Choroid plexus epithelial cell (primary cell): ENCODE data around the gene CLNS1A.

Experiments
- DNase-seq: peaks from one replicate; pipeline ENCODE4 v3.0.0-alpha.2; 2010; ENCODE audit warnings: low read depth
- H3K4me3 ChIP-seq: 2 replicates; pipeline ENCODE4 v1.5.1; 2011; ENCODE audit warnings: low read depth, mild to moderate bottlenecking, control low read depth, low read length, moderate library complexity
- TF ChIP-seq, protein P1 (sequence below): conservative IDR thresholded peaks from 2 replicates; pipeline ENCODE4 v1.5.1; 2011; ENCODE audit warnings: low read depth, mild to moderate bottlenecking, control low read depth, inconsistent platforms, low read length, moderate library complexity

Gene CLNS1A

DNA sequence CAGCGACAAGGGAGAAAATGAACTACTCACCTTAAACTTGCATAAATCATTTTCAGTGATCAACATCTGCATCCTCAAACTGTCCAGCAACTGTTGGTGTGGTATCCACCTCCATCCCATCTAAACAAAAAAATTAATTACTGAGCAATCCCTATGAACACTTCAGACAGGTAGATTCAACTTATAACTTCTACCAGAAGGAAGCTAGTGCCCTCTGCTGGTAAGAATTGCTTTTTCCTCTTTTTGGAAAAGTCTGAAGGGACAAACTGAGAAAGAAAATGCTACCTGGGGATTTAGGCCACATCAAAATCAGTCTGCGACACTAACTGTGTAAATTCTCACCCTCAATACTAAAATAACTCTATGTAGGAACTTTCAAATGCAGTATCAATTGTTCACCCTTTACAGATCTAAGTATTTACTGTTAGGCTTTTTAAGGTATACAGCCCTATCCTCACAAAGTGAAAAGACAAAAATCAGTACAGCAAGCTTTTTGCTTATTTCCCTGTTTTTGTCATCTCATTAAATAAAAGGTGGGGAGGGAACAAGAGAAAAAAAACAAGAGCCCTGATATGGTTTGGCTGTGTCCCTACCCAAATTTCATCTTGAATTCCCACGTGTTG is 17.9 kb downstream of the CLNS1A start:
- TF ChIP-seq, protein P1, sequence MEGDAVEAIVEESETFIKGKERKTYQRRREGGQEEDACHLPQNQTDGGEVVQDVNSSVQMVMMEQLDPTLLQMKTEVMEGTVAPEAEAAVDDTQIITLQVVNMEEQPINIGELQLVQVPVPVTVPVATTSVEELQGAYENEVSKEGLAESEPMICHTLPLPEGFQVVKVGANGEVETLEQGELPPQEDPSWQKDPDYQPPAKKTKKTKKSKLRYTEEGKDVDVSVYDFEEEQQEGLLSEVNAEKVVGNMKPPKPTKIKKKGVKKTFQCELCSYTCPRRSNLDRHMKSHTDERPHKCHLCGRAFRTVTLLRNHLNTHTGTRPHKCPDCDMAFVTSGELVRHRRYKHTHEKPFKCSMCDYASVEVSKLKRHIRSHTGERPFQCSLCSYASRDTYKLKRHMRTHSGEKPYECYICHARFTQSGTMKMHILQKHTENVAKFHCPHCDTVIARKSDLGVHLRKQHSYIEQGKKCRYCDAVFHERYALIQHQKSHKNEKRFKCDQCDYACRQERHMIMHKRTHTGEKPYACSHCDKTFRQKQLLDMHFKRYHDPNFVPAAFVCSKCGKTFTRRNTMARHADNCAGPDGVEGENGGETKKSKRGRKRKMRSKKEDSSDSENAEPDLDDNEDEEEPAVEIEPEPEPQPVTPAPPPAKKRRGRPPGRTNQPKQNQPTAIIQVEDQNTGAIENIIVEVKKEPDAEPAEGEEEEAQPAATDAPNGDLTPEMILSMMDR, result peak; percentile 76
- H3K4me3 ChIP-seq, result no peak overlapping the region
- DNase-seq, result peak; percentile 73

DNA sequence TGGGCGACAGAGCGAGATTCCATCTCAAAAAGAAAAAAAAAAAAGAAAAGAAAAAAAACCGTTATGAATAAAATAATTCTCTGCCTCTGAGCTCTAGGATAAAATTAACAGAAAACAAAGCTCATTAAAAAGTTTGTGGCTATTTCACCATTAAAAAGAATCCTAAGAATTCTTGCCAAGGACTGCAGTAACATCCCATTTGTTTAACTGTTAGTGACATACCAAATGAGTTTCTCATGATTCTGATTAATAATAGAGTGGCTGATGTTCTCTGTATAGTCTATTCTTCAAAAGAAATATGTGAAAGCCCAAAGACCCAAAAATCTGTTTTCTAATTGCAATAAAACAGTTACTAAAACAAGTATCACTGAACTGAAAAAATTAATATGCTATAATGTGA is 19.7 kb downstream of the CLNS1A start:
- TF ChIP-seq, protein P1, result no peak
- peak; percentile 35 for DNase-seq
- H3K4me3 ChIP-seq, result no peak overlapping the region

DNA sequence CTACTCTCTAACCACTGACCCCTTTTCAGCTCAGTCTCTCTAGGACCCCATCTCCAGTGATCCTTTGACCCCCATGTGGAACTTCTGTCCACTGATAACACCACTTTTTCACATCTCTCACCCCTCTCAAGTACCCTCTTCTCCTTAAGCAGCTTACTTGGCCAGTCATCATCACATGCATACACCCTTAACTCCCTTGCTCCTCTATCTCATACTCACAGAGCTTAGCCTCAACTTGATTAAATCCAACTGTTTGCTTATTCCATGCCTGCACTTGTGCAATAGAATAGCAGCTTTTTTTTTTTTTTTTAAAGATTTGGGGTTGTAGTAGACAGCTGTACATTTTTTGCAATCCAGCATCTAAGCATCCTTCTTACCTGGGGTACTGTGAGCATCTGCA is 25.7 kb downstream of the CLNS1A start:
- TF ChIP-seq, protein P1, result no peak
- H3K4me3 ChIP-seq, result no peak overlapping the region
- DNase-seq, result no peak

- DNase-seq, result no peak
- no peak overlapping the region for H3K4me3 ChIP-seq
- TF ChIP-seq, protein P1, result no peak
Observed at GRCh38 chr11:77609234-77609633, 28.4 kb downstream of the CLNS1A start.

DNA sequence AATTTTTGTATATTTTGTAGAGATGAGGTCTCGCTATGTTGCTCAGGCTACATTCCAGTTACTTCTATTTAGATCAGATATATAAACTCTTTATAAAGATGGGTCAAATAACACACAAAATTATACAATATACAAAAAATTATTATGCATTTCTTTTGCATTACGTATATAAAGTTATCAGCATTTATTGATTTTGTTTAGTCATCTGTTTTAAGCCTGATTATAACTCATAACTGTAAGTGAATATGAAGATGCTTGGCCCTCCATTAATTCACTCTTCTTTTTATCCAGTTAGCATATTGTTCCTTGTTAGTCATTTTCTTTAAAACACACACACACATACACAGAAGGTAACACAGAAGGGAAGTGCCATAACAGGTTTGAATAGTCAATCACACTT is 33.3 kb downstream of the CLNS1A start:
- TF ChIP-seq, protein P1, result no peak
- H3K4me3 ChIP-seq, result no peak overlapping the region
- no peak for DNase-seq

DNA sequence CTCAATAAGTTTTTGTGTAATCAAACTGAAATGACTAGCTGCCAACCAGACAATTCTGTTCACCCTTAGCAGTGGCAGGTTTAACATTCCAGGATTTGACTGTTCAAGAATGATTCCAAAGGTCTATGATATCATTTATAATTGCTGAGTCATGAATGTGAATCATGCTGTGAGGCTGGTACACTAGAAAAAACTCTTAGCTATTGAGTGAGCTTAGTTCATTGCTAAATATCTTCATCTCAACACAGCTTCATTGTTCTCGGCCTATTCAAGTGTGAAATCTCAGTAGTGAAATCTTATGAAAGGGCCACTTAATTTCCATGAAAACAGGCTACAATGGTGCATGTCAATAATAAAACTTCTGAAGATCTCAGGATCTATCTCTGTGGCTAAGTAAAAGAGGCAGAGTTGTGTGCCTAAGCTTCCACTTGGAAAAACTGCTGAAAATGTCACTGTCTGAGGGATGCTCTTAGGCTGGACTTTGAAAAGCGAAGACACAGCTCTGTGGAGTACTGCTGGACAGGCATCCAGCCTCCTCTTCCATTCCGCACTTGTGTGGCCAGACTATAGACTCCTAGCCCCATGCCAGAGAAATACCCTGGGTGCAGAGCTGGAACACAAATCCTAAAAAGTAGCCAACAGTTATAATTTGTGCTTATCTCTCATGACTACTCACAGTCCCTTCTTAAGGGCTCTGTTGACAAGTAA is 35.1 kb downstream of the CLNS1A start:
- TF ChIP-seq, protein P1, result no peak
- H3K4me3 ChIP-seq, result no peak overlapping the region
- peak; percentile 78 for DNase-seq

GRCh38 chr11:77598195-77598594 is 39.4 kb downstream of the CLNS1A start:
- no peak overlapping the region for H3K4me3 ChIP-seq
- TF ChIP-seq, protein P1, result no peak
- no peak for DNase-seq
